Memory B cell (primary cell): ENCODE data around the gene PDE9A.

ENCODE experiments used
- ATAC-seq: fragments of 150-1000 bp; cut with Tn5 transposase; 2 replicates; pipeline ENCODE4 v1.10.0; 2021; ENCODE audit warnings: low read depth, mild to moderate bottlenecking, moderate library complexity
- DNase-seq, 2 donors: peaks; one replicate each; pipeline ENCODE4 v3.0.0; 2022; ENCODE audit warnings: low spot score in 2 of 2
- H3K27ac Mint-ChIP-seq: one replicate; pipeline ENCODE4 v1.8.0; 2022; ENCODE audit warnings: mild to moderate bottlenecking, moderate library complexity, mixed read lengths
- H3K27me3 Mint-ChIP-seq: one replicate; pipeline ENCODE4 v1.8.0; 2022; ENCODE audit warnings: mixed read lengths
- H3K36me3 Mint-ChIP-seq: one replicate; pipeline ENCODE4 v1.8.0; 2022; ENCODE audit warnings: mild to moderate bottlenecking, mixed read lengths
- H3K4me1 Mint-ChIP-seq: one replicate; pipeline ENCODE4 v1.8.0; 2022; ENCODE audit warnings: mixed read lengths
- H3K4me3 Mint-ChIP-seq: one replicate; pipeline ENCODE4 v1.8.0; 2022; ENCODE audit warnings: mild to moderate bottlenecking, moderate library complexity, mixed read lengths
- H3K9me3 Mint-ChIP-seq: one replicate; pipeline ENCODE4 v1.8.0; 2022; ENCODE audit warnings: mixed read lengths

PDE9A gene

DNA sequence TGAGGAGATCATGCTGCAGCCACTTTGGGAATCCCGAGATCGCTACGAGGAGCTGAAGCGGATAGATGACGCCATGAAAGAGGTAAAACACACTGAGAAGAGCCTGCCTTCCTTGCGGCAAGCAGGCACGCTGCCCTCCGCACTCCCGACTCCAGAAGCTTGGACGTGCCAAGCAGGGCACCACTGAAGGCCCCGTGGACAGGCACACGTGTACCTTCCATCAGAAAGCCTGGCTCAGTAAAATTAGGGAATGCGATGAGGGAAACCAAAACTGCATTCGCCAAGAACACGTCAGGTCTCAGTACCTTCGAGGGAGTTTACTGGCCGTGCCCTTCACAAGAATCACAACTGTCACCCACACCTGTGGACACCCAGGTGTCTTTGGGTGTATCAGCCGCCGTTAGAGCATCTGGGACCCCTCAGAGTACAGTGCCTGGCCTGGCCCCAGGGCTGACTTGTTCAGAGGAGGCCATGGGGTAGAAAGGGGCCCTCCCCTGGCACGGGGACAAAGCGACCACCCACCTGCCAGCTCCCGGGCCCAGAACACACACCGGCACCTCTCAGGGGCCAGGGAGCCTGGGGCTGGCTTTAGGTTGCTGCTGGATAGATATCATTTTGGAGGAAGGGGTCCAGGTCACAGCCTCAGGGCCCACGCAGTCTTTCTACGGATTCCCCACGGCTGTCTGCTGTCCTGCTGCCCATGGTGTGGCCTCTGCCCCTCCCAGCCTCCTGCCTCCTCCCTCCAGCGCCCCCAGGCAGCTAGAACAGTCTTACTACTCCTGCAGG is 117.5 kb downstream of the PDE9A start:
- Mint-ChIP-seq H3K4me3 (no peak overlapping the region), H3K27ac (no peak overlapping the region), H3K9me3 (no peaks in the 10 kb centered on the region), H3K4me1 (no peaks in the 10 kb centered on the region), H3K36me3 (no peaks in the 10 kb centered on the region), H3K27me3 (peaks cover 16% of the 10 kb centered on the region)
- DNase-seq (no peak), ATAC-seq (no peak)

DNA sequence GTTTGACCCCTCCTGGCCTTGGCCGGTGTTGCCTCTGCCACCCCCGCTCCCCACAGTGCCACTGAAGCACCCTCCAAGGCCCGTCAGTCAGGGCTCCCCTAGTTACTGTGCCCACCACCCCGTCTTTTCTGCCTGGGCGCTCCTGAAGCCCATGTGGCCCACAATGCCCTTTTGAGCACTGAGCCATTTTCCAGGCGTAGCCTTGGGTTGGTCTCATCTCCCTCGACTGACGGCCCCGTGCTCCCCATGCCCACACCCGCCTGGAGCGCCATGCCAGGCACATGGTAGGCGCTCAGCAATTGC is 118.0 kb downstream of the PDE9A start:
- DNase-seq = no peak
- Mint-ChIP-seq H3K27me3 (peaks cover 17% of the 10 kb centered on the region), H3K4me3 (no peak overlapping the region), H3K27ac (no peak overlapping the region), H3K4me1 (peaks cover 1% of the 10 kb centered on the region), H3K36me3 (no peaks in the 10 kb centered on the region), H3K9me3 (no peaks in the 10 kb centered on the region)
- ATAC-seq = no peak

DNA sequence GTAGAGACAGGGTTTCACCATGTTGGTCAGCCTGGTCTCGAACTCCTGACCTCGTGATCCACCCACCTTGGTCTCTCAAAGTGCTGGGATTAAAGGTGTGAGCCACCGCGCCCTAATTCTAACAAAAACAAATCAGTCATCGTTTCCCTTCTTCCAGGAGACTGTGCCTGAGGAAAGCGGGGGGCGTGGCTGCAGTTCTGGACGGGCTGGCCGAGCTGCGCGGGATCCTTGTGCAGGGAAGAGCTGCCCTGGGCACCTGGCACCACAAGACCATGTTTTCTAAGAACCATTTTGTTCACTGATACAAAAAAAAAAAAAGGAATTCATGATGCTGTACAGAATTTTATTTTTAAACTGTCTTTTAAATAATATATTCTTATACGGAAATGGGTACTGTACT is 121.7 kb downstream of the PDE9A start:
- Mint-ChIP-seq H3K4me3 (no peak overlapping the region), H3K27me3 (peaks cover 31% of the 10 kb centered on the region), H3K36me3 (no peaks in the 10 kb centered on the region), H3K4me1 (peaks cover 14% of the 10 kb centered on the region), H3K9me3 (no peaks in the 10 kb centered on the region), H3K27ac (no peak overlapping the region)
- ATAC-seq (no peak), DNase-seq (no peak)

DNA sequence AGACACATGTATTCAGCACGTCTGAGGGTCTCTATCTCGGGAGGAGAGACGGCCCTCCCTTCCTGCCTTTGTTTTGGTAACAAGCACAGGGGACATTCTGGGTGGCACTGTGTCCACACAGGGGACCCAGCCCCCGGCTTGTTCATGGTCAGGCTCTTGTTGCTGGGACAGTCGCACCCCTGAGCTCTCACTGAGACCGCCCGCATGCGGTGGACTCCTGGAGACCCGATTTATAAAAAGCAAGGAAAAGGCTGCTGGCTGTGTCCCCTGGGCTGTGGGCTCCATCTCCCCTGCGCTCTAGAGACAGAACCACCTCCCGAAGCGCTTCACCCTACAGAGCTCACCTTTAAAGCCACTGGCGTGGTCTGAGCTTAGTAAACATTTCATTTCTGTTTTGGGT is 122.5 kb downstream of the PDE9A start:
- Mint-ChIP-seq H3K36me3 (no peaks in the 10 kb centered on the region), H3K4me3 (no peak overlapping the region), H3K4me1 (peaks cover 20% of the 10 kb centered on the region), H3K9me3 (no peaks in the 10 kb centered on the region), H3K27me3 (peaks cover 36% of the 10 kb centered on the region), H3K27ac (no peak overlapping the region)
- ATAC-seq = no peak
- no peak for DNase-seq

DNA sequence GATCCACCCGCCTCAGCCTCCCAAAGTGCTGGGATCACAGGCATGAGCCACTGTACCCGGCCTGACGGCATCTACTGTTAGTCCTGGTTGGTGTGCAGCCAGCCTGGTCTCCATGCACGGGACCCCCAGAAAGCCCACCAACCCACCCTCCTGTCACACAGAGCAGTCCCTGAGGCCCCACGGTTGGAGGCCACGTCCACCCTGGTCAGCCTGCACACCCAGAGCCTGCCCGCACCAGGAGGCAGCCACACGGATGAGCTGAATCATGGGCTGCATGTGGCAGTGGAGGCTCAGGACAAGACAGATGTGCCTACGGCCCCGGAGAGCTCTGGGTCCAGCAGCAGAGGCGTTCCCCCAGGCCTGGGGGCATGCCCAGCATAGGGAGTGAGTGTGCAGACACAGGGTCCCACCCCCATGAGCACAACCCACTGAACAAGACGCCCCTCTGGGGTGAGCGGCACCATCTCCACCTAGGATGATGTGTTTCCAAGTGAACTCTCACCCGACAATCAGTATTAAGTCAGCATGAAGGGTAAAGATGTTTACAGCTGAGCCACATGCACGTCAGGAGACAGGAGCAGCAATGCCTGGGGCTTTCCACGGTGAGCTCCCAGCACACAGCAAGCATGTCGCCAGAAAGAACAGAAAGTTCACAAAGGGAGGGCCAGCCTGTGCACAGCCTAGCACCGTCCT is 123.8 kb downstream of the PDE9A start:
- Mint-ChIP-seq H3K9me3 (no peaks in the 10 kb centered on the region), H3K36me3 (no peaks in the 10 kb centered on the region), H3K27ac (peak overlapping the region; percentile 75), H3K4me1 (peaks cover 23% of the 10 kb centered on the region), H3K27me3 (peaks cover 36% of the 10 kb centered on the region), H3K4me3 (no peak overlapping the region)
- peak; percentile 62 for ATAC-seq
- DNase-seq = no peak

DNA sequence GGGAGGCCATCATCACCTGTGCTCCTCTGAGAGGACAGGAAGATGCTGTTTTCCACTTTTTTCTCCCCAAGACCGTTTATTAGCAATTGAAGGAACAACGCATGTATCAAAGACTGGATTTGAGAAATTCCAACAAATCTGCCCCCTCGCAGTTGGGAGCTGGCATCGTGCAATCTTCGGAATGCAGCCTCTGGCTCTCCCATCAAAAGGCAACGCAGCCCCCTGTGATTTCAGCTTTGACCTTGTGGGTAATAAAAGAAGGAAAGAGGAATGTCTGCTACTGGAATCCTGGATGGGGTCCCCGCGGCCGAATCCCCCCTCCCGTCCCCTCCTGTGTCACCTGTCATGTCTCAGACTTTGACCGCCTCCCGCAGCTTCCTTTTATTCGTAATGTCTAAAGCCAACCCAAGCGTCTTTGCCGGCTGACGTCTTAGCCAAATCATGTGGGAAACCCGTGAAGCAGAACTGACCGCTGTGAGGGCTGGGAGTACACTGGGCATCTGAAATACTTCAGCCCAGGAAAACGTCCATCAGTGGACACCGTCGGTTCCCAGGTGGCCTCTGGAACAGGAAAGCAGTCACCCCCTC is 124.4 kb downstream of the PDE9A start:
- DNase-seq (peak; percentile 58 to 59), ATAC-seq (peak; percentile 91)
- Mint-ChIP-seq H3K36me3 (no peaks in the 10 kb centered on the region), H3K4me3 (peak overlapping the region; percentile 43), H3K27me3 (peaks cover 36% of the 10 kb centered on the region), H3K27ac (peak overlapping the region; percentile 75), H3K4me1 (peaks cover 23% of the 10 kb centered on the region), H3K9me3 (no peaks in the 10 kb centered on the region)

DNA sequence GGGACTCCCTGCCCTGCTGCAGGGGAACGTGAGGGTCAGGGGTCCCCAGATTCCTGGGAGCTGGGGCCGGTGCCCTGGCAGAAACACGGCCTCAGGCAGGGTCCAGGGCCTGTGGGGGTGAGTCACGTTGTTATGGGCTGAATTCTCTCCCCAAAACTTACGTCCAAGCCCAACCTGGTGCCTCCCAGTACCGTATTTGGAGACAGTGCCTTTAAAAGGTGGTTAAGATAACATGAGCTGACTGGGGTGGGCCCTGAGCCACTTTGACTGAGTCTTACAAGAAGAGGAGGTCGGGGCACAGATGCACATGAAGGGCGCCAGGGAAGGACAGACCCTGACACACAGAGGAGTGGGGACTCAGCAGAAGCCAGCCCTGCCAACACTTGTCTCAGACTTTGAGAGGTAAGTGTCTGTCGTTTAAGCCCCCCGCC is 126.0 kb downstream of the PDE9A start:
- ATAC-seq = no peak
- Mint-ChIP-seq H3K4me1 (peaks cover 28% of the 10 kb centered on the region), H3K27ac (peak overlapping the region; percentile 56), H3K9me3 (no peaks in the 10 kb centered on the region), H3K36me3 (no peaks in the 10 kb centered on the region), H3K27me3 (peaks cover 32% of the 10 kb centered on the region), H3K4me3 (no peak overlapping the region)
- no peak for DNase-seq

DNA sequence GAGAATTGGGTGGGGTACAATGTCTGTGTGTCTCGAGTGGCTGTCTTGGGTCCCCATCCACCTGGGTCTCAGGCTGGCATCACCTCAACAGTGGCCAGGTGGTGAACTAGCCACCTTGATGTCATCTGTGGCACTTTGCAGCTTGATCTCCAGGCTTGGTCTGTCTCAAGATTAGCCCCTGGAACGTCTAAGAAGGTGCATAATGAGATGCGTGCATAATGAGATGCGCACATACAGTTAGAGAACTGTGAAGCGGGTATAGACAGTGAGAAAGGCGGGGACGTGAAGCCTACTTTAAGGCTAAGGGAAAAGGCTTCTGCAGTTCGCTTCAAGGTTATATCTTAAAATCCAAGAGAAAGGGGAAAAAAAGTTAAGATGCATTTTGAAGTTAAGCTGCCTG is 127.2 kb downstream of the PDE9A start:
- Mint-ChIP-seq H3K27me3 (peaks cover 29% of the 10 kb centered on the region), H3K36me3 (no peaks in the 10 kb centered on the region), H3K9me3 (no peaks in the 10 kb centered on the region), H3K4me3 (no peak overlapping the region), H3K4me1 (peaks cover 32% of the 10 kb centered on the region), H3K27ac (no peak overlapping the region)
- DNase-seq (no peak), ATAC-seq (no peak)

DNA sequence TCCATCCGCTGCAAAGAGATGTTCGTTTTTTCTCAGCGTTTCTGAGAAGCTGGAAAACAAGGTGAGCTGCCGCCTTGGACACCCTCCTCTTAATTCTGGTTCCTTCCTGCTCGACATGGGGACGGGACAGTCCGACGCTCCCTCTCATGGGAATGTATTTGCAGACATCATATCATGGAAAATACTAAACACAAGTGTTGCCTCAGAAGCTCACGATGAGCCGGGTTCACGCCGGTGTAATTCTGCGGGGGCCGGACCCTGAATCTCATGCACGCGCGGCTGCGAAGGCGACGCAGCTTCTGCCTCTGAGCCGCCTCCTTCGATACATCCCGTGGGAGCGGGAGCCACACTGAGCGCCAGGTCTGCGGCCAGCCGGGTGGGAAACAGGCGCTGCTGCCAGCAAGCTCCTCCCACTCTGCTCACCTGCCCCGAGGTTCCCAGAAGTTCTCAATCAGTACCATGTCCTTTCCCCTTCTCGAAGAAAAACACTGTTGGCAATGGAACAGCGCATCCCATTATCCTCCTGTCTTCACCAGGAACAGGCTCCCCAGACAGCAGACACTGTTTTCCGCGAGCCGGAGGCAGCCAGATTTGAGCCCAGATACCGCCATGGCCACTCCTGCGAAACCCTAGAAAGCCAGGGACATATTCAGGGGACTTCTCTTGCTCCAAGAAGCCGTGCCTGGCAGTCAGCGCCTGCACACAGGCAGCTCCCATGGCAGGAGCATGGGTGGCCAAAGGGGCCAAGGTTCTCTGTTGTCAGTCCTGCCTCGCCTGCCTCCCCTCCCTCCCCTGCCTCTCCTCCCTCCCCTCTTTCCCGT is 127.9 kb downstream of the PDE9A start:
- no peak for ATAC-seq
- Mint-ChIP-seq H3K4me3 (no peak overlapping the region), H3K27ac (no peak overlapping the region), H3K27me3 (peaks cover 27% of the 10 kb centered on the region), H3K36me3 (no peaks in the 10 kb centered on the region), H3K4me1 (peaks cover 32% of the 10 kb centered on the region), H3K9me3 (no peaks in the 10 kb centered on the region)
- DNase-seq = no peak

DNA sequence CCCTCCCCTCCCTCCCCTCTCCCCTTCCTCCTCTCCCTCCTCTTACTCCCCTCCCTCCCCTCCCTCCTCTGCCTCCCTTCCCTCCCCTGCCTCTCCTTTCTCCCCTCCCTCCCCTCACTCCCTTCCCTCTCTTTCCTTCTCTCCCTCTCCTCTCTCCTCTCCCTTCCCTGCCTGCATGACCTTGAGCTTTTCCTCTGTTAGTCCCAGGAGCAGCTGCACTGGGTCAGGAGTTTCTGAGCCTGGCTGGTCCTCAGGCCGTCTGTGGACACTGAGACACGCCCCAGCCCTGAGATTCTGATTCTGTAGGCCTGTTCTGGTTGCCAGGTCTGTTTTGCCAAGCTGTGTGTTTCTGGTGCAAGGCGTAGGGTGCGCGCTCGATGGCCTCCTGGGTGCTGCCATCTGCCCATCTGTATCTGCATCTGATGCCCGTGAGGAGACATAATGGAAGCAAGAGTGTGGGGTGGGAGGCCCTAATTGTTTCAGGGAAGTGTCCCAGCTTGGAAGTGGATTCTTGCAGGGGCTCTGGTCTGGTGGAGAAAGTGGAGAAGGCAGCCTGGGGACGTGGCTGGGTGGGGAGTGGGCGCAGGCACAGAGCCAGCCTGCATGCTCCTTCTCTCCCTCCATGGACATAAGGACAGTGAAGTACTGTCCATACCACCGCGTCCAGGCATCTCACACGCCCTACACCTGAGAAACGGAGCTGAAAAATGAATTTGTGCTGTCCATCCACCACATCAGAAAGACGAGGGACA is 128.7 kb downstream of the PDE9A start:
- no peaks in the 10 kb centered on the region for H3K9me3 Mint-ChIP-seq
- no peak overlapping the region for H3K27ac Mint-ChIP-seq
- H3K4me1 Mint-ChIP-seq = peaks cover 30% of the 10 kb centered on the region
- peaks cover 29% of the 10 kb centered on the region for H3K27me3 Mint-ChIP-seq
- DNase-seq (no peak), ATAC-seq (no peak)
- no peak overlapping the region for H3K4me3 Mint-ChIP-seq
- H3K36me3 Mint-ChIP-seq = peaks cover 2% of the 10 kb centered on the region

DNA sequence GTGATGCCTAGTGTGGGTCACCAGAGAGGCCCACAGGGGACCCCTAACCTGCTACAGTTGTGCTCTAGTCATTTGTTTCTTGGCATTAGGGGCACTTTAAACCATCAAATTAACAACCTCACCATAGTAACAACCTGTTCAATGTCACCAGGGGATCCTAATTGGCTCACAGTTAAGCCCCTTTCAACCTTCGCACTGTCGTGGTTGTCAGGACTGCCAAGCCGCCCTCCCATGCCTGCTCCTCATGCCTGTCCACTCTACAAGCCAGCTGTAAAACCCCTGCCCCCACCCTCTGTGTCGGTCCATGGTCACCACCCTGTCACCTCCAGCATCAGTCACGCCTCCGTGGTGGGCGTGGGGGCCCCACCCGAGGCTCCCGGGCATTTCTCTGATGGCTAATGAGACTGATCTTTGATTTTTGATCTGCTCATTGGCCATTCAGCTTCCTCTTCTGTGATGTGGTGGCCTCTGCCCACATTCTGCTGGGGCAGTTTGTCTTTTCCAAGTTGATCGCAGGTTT is 129.4 kb downstream of the PDE9A start:
- peaks cover 24% of the 10 kb centered on the region for H3K27me3 Mint-ChIP-seq
- H3K9me3 Mint-ChIP-seq = no peaks in the 10 kb centered on the region
- no peak overlapping the region for H3K27ac Mint-ChIP-seq
- H3K36me3 Mint-ChIP-seq = peaks cover 2% of the 10 kb centered on the region
- no peak for ATAC-seq
- H3K4me3 Mint-ChIP-seq = no peak overlapping the region
- H3K4me1 Mint-ChIP-seq = peaks cover 25% of the 10 kb centered on the region
- DNase-seq = no peak

DNA sequence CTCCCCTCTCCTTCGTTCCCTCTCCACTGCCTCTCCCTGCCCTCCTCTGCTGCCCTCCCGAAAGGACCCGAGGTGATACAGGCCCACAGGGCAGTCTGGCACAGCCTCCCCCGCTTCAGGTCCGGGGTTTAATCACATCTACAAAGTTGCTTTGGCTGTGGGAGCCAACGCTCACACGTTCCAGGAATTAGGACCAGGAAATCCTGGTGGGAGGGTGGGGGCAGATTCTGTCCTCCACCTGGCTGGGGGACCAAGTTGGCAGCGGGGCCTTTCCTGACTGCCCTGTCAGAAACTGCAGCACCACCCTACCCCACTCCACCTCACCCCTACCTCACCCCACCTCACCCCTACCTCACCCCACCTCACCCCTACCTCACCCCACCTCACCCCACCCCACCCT is 130.9 kb downstream of the PDE9A start:
- peaks cover 22% of the 10 kb centered on the region for H3K27me3 Mint-ChIP-seq
- DNase-seq (no peak), ATAC-seq (peak; percentile 7)
- no peaks in the 10 kb centered on the region for H3K9me3 Mint-ChIP-seq
- peaks cover 2% of the 10 kb centered on the region for H3K36me3 Mint-ChIP-seq
- peaks cover 21% of the 10 kb centered on the region for H3K4me1 Mint-ChIP-seq
- H3K27ac Mint-ChIP-seq = peak overlapping the region; percentile 87
- H3K4me3 Mint-ChIP-seq = peak overlapping the region; percentile 85

DNA sequence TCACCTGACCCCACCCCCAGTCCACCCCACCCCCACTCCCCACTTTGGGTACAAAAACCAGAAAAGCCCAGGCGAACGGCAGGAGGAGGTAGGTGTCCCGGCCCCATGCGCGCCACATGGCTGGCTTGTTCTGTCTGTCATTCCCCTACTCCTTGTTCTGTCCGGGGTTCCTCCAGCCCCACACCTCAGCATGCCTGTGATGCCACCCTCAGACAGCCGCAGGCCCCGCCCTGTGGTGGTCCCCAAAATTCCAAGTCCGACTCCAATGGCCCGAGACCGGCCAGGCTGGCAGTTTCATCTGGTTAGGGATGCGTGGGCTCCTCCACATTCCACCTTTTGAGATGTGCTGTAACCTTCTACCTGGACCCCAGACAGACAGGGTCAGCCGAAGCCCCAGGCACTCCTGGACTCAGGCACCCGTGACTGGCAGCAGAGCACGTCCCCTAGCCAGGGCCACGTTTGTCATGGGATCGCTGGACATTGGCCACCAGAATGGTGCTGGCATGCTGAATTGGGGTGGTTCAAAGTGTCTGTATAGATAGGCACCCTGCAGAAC is 131.6 kb downstream of the PDE9A start:
- ATAC-seq (no peak), DNase-seq (no peak)
- H3K27me3 Mint-ChIP-seq = peaks cover 19% of the 10 kb centered on the region
- H3K4me3 Mint-ChIP-seq = peak overlapping the region; percentile 55
- H3K9me3 Mint-ChIP-seq = no peaks in the 10 kb centered on the region
- peak overlapping the region; percentile 72 for H3K27ac Mint-ChIP-seq
- H3K36me3 Mint-ChIP-seq = peaks cover 2% of the 10 kb centered on the region
- peaks cover 18% of the 10 kb centered on the region for H3K4me1 Mint-ChIP-seq
